Fibroblast of lung (primary cell): Measurements from ENCODE around the gene MKNK1. TPM values are rescaled to one million over a fixed set of nuclear protein-coding genes. Genes with fewer than 3 reads are reported as not detected.

Experiments
- DNase-seq, 2 donors: peaks; one replicate each; pipeline versions ENCODE4 v3.0.0 to v3.0.0-alpha.2; 2010; ENCODE audit warnings: low read depth in 2 of 2
- H2AFZ ChIP-seq: 2 replicates; pipeline ENCODE4 v1.5.1; 2012; ENCODE audit warnings: low read length, control low read depth, inconsistent platforms
- H3K27ac ChIP-seq: 2 replicates; pipeline ENCODE4 v1.5.1; 2011; ENCODE audit warnings: low read length, control low read depth; ENCODE audit not compliant: insufficient read depth
- H3K27me3 ChIP-seq: 2 replicates; pipeline ENCODE4 v1.5.1; 2011; ENCODE audit warnings: mild to moderate bottlenecking, low read length; ENCODE audit not compliant: control insufficient read depth, insufficient read depth
- H3K36me3 ChIP-seq: 2 replicates; pipeline ENCODE4 v1.5.1; 2011; ENCODE audit warnings: low read length; ENCODE audit not compliant: control insufficient read depth, insufficient read depth
- H3K4me1 ChIP-seq: 2 replicates; pipeline ENCODE4 v1.5.1; 2011; ENCODE audit warnings: low read length; ENCODE audit not compliant: control insufficient read depth, insufficient read depth; ENCODE audit errors: extremely low read depth
- H3K4me2 ChIP-seq: 2 replicates; pipeline ENCODE4 v1.5.1; 2011; ENCODE audit warnings: low read length, control low read depth; ENCODE audit not compliant: insufficient read depth; ENCODE audit errors: extremely low read depth
- H3K4me3 ChIP-seq, 4 experiments: fragments of 200-600 bp in 1 of 4; sonication (generic) in 1 of 4; replicated peaks in 1 of 4; 2 replicates each; pipeline ENCODE4 v1.5.1; 2011 to 2016; ENCODE audit warnings: low read length in 4 of 4, low read depth in 3 of 4, mild to moderate bottlenecking in 3 of 4, control low read depth in 2 of 4, inconsistent platforms in 1 of 4, mixed read lengths in 1 of 4; ENCODE audit not compliant: insufficient read depth in 1 of 4; ENCODE audit errors: control extremely low read depth in 1 of 4
- H3K79me2 ChIP-seq: 2 replicates; pipeline ENCODE4 v1.5.1; 2012; ENCODE audit warnings: mild to moderate bottlenecking, low read length, inconsistent platforms; ENCODE audit not compliant: control insufficient read depth, insufficient read depth
- H3K9ac ChIP-seq: 2 replicates; pipeline ENCODE4 v1.5.1; 2011; ENCODE audit warnings: mild to moderate bottlenecking, low read length, control low read depth; ENCODE audit not compliant: insufficient read depth
- H3K9me3 ChIP-seq: 2 replicates; pipeline ENCODE4 v1.5.1; 2012; ENCODE audit warnings: low read depth, low read length; ENCODE audit not compliant: control insufficient read depth, insufficient read depth
- H4K20me1 ChIP-seq: 2 replicates; pipeline ENCODE4 v1.5.1; 2011; ENCODE audit warnings: low read length; ENCODE audit not compliant: control insufficient read depth, insufficient read depth; ENCODE audit errors: extremely low read depth
- EZH2 ChIP-seq: IDR thresholded peaks from 2 replicates; pipeline ENCODE4 v1.5.1; 2012; ENCODE audit warnings: low read length, control low read depth, mild to moderate bottlenecking; ENCODE audit errors: missing control alignments
- polyA plus RNA-seq, 2 donors: library from polyadenylated mRNA; depleted of rRNA in 1 of 2; stranded (reverse) in 1 of 2; unstranded in 1 of 2; fragments of >200 nt; gene quantifications; 2 replicates each; pipeline ENCODE4 v1.2.1, GENCODE V29; 2011 to 2012; ENCODE audit warnings: missing spikeins in 1 of 2
- total RNA-seq: library from RNA; depleted of rRNA; stranded (reverse); fragments of >200 nt; gene quantifications from 2 replicates; pipeline ENCODE4 v1.2.1, GENCODE V29; 2014
- TF ChIP-seq, protein P1 (sequence below), 2 donors: IDR thresholded peaks in 1 of 2; conservative IDR thresholded peaks in 1 of 2; 1 replicate in 1 of 2; 2 replicates in 1 of 2; pipeline ENCODE4 v1.5.1; 2011 to 2012; ENCODE audit warnings: low read length in 2 of 2, control low read depth in 1 of 2, inconsistent platforms in 1 of 2, low read depth in 1 of 2, mild to moderate bottlenecking in 1 of 2

MKNK1 gene
- total and polyA plus RNA-seq, 2 donors (not counting 1 experiment from before 2014, with no cell fraction given): 22.3 to 33.1 TPM

GRCh38 chr1:46581681-46582455 is 22.2 kb downstream of the MKNK1 start:
- Histone ChIP-seq H3K9me3 (no peaks in the 10 kb centered on the region), H3K4me1 (no peaks in the 10 kb centered on the region), H3K79me2 (no peaks in the 10 kb centered on the region), H3K36me3 (peaks cover 2% of the 10 kb centered on the region), H2AFZ (no peak overlapping the region), H3K27me3 (no peaks in the 10 kb centered on the region), H4K20me1 (no peaks in the 10 kb centered on the region), H3K4me2 (no peak overlapping the region), H3K27ac (no peak overlapping the region), H3K4me3 (no peak overlapping the region), H3K9ac (no peak overlapping the region)
- DNase-seq: no peak
- TF ChIP-seq, protein P1, sequence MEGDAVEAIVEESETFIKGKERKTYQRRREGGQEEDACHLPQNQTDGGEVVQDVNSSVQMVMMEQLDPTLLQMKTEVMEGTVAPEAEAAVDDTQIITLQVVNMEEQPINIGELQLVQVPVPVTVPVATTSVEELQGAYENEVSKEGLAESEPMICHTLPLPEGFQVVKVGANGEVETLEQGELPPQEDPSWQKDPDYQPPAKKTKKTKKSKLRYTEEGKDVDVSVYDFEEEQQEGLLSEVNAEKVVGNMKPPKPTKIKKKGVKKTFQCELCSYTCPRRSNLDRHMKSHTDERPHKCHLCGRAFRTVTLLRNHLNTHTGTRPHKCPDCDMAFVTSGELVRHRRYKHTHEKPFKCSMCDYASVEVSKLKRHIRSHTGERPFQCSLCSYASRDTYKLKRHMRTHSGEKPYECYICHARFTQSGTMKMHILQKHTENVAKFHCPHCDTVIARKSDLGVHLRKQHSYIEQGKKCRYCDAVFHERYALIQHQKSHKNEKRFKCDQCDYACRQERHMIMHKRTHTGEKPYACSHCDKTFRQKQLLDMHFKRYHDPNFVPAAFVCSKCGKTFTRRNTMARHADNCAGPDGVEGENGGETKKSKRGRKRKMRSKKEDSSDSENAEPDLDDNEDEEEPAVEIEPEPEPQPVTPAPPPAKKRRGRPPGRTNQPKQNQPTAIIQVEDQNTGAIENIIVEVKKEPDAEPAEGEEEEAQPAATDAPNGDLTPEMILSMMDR (conservative IDR thresholded peaks at IDR 0.05 in 1 of 2, IDR thresholded peaks at IDR 0.05 in 1 of 2; ENCODE audit: low read depth in 1 of 2, low read length in 2 of 2): no peak
- TF ChIP-seq EZH2: no peak

DNA sequence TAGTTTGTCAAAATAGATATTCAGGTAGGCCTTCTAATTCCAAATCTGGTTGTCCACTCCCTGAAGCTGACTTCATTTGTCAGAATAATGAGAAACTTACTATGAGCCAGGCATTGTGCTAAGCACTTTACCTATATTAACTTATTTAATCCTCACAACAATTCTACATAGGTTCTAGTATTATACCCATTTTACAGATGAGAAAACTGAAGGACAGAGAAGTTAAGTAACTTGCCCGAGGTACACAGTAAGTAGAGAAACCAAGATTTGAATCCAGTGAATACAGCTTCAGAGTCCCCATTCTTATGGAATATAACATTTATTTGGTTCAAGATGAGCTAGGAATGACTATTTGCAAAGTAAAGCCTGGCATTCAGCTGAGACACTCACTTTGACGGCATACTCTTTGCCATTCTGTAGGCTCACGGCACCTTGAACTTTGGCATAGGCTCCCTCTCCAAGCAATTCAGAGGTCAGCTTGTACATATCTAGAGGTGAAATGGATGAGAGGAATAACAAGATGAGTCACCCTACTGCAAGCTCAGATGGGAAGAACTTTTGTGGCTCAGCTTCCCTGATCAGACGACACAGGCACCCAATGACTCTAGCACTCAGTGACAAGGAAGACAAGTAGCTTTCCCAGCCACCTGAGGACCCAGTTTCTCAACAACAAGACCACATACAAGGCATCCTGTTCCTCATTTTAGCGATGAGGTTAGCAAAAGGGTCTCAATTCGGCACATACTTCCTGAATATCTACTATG is 23.7 kb downstream of the MKNK1 start:
- no peak for DNase-seq
- TF ChIP-seq EZH2: no peak
- TF ChIP-seq, protein P1 (conservative IDR thresholded peaks at IDR 0.05 in 1 of 2, IDR thresholded peaks at IDR 0.05 in 1 of 2; ENCODE audit: low read depth in 1 of 2, low read length in 2 of 2): no peak
- Histone ChIP-seq H2AFZ (no peak overlapping the region), H3K9me3 (no peaks in the 10 kb centered on the region), H3K36me3 (peaks cover 3% of the 10 kb centered on the region), H3K4me3 (no peak overlapping the region), H3K4me1 (no peaks in the 10 kb centered on the region), H3K27ac (no peak overlapping the region), H3K9ac (no peak overlapping the region), H3K4me2 (no peak overlapping the region), H3K79me2 (no peaks in the 10 kb centered on the region), H4K20me1 (no peaks in the 10 kb centered on the region), H3K27me3 (no peaks in the 10 kb centered on the region)

GRCh38 chr1:46577671-46578070 is 26.4 kb downstream of the MKNK1 start:
- no peak overlapping the region for H3K9ac ChIP-seq
- H3K27ac ChIP-seq: no peak overlapping the region
- H3K27me3 ChIP-seq: no peaks in the 10 kb centered on the region
- no peak overlapping the region for H3K4me3 ChIP-seq
- no peak for TF ChIP-seq EZH2
- TF ChIP-seq, protein P1 (conservative IDR thresholded peaks at IDR 0.05 in 1 of 2, IDR thresholded peaks at IDR 0.05 in 1 of 2; ENCODE audit: low read depth in 1 of 2, low read length in 2 of 2): no peak
- H4K20me1 ChIP-seq: no peaks in the 10 kb centered on the region
- no peak overlapping the region for H3K4me2 ChIP-seq
- H2AFZ ChIP-seq: no peak overlapping the region
- no peak for DNase-seq
- H3K4me1 ChIP-seq: no peaks in the 10 kb centered on the region
- peaks cover 2% of the 10 kb centered on the region for H3K36me3 ChIP-seq
- no peaks in the 10 kb centered on the region for H3K79me2 ChIP-seq
- no peaks in the 10 kb centered on the region for H3K9me3 ChIP-seq
